Heart left ventricle (tissue), 16 donors: ENCODE measurements around the gene CNGA3. TPM values are rescaled to one million over a fixed set of nuclear protein-coding genes. Genes with fewer than 3 reads are reported as not detected.

ENCODE experiments used
- ATAC-seq, 4 donors: fragments of 200-7000 bp; cut with Tn5 transposase; one replicate each; pipeline ENCODE4 v1.9.1; 2020 to 2022; ENCODE audit warnings: moderate library complexity in 4 of 4, mild to moderate bottlenecking in 3 of 4, moderate number of reproducible peaks in 1 of 4
- DNase-seq, 5 donors: peaks; one replicate each; pipeline ENCODE4 v3.0.0-alpha.2; 2020
- H3K27ac ChIP-seq, 12 donors: fragments of 200-600 bp; sonication (generic) in 4 of 12; one replicate each; pipeline versions ENCODE4 v1.5.0 to v1.8.0; 2016 to 2022; ENCODE audit warnings: mild to moderate bottlenecking in 2 of 12
- H3K27me3 ChIP-seq, 9 donors: fragments of 200-600 bp; sonication (generic) in 2 of 9; one replicate each; pipeline versions ENCODE4 v1.5.1 to v1.8.0; 2016 to 2022; ENCODE audit warnings: mild to moderate bottlenecking in 3 of 9
- H3K36me3 ChIP-seq, 9 donors: fragments of 200-600 bp; sonication (generic) in 2 of 9; one replicate each; pipeline versions ENCODE4 v1.5.0 to v1.8.0; 2018 to 2022; ENCODE audit warnings: mild to moderate bottlenecking in 2 of 9
- H3K4me1 ChIP-seq, 12 donors: fragments of 200-600 bp; sonication (generic) in 4 of 12; one replicate each; pipeline versions ENCODE4 v1.5.0 to v1.8.0; 2016 to 2022; ENCODE audit warnings: mild to moderate bottlenecking in 3 of 12
- H3K4me3 ChIP-seq, 12 donors: fragments of 200-600 bp; sonication (generic) in 4 of 12; one replicate each; pipeline versions ENCODE4 v1.5.0 to v1.8.0; 2017 to 2022; ENCODE audit warnings: mild to moderate bottlenecking in 9 of 12, moderate library complexity in 4 of 12
- H3K9me3 ChIP-seq, 12 donors: fragments of 200-600 bp; sonication (generic) in 4 of 12; one replicate each; pipeline versions ENCODE4 v1.5.0 to v1.8.0; 2016 to 2022; ENCODE audit warnings: mild to moderate bottlenecking in 1 of 12
- CTCF ChIP-seq, 12 donors: fragments of 200-600 bp; sonication (generic) in 4 of 12; IDR thresholded peaks; one replicate each; pipeline versions ENCODE4 v1.5.0 to v1.8.0; 2018 to 2022; ENCODE audit warnings: antibody characterized with exemption in 12 of 12, mild to moderate bottlenecking in 5 of 12
- POLR2A ChIP-seq, 2 donors: fragments of 450-650 bp; IDR thresholded peaks; one replicate each; pipeline ENCODE4 v1.6.1; 2017; ENCODE audit warnings: antibody characterized with exemption in 2 of 2, mild to moderate bottlenecking in 2 of 2, moderate library complexity in 2 of 2
- WGBS, 4 donors: extraction: QIAGEN DNeasy Blood & Tissue Kit in 2 of 4; methylation state at CpG; one replicate each; pipeline versions ENCODE4 v1.1.5 to v1.1.7; 2013 to 2018; 5-methylcytosine and 5-hydroxymethylcytosine counted together
- intact Hi-C, 10 donors: fragments of 100-400 bp; cut with DNase I; formaldehyde crosslinking; loops; one replicate each; pipeline versions ENCODE4 v1.11.1 to v1.14.2; 2022
- polyA plus RNA-seq, 2 donors: library from polyadenylated mRNA; stranded (reverse); fragments of 200-250 nt; gene quantifications; one replicate each; pipeline ENCODE4 v1.2.3, GENCODE V29; 2013
- total RNA-seq, 9 donors: library from RNA; depleted of rRNA in 2 of 9; stranded (reverse); fragments of >200 nt in 2 of 9; fragmentation: NEBNext Ultra II Directional in 3 of 9; extraction: Animal tissue kit (Norgen Biotek cat#: 25700) in 3 of 9; gene quantifications; one replicate each; pipeline versions ENCODE4 v1.1.0 to v1.2.4, GENCODE V29; 2016 to 2023
- donor health status: ischemic (EF 13 %, LVEDD 7.1; RV severe dilation, severe dysfunction).
- donor health status: healthy with polysubstance abuse.
- donor health status: DM: no; HTN: yes; CAD: no.
- donor health status: DM: no; HTN: no; CAD: no.
- donor health status: ischemic (EF 25% LVEDD 6.9; RV normal size, moderate dysfunction).
- donor health status: ischemic (EF 25% LVEDD 5.7; RV mildly dilated, moderate dysfunction).
- donor health status: healthy.
- donor health status: DM: yes; HTN: yes; CAD: no.
- donor health status: ischemic (EF 35%, LVEDD 5.7; RV mildly dilated, moderate dysfunction).
- donor health status: nonischemic (EF 11% LVEDD 7.7; RV severe dilation, severe dysfunction).
- donor health status: DM: yes; HTN: yes; CAD: no.
- donor health status: PGD.
- donor health status: ischemic (EF 29% LVEDD 5.4; RV normal size, mild dysfunction).
- donor health status: nonischemic (EF 23%, LVEDD 6.1; RV moderate dilation, normal function).

Gene CNGA3
- total and polyA plus RNA-seq, 11 donors: 0.43 TPM; not detected in 10

- Histone ChIP-seq H3K4me3 (no peak overlapping the region), H3K36me3 (no peaks in the 10 kb centered on the region), H3K9me3 (no peaks in the 10 kb centered on the region), H3K27me3 (no peaks in the 10 kb centered on the region), H3K27ac (no peak overlapping the region), H3K4me1 (no peaks in the 10 kb centered on the region)
- ATAC-seq: no peak
- TF ChIP-seq POLR2A (IDR thresholded peaks at IDR 0.05) (no peak), CTCF (IDR thresholded peaks at IDR 0.05) (no peak)
- DNase-seq: no peak
- intact Hi-C loops: no loop called here
- WGBS, 4 donors: 82 to 88% (median 86%) methylated on average over 19 of the region's 19 CpGs
Measured at GRCh38 chr2:98390571-98391476, 44.6 kb downstream of the CNGA3 start.

GRCh38 chr2:98391581-98392270 lies 45.5 kb downstream of the CNGA3 start:
- no peak for ATAC-seq
- TF ChIP-seq CTCF (IDR thresholded peaks at IDR 0.05): no peak
- no peak for TF ChIP-seq POLR2A (IDR thresholded peaks at IDR 0.05)
- WGBS, 4 donors: 89 to 94% (median 92%) methylated on average over 16 to 18 of the region's 18 CpGs
- H3K27ac ChIP-seq: no peak overlapping the region
- intact Hi-C loops: no loop called here
- no peaks in the 10 kb centered on the region for H3K9me3 ChIP-seq
- H3K4me1 ChIP-seq: no peaks in the 10 kb centered on the region
- peaks cover 0 to 5% (median 0%) of the 10 kb centered on the region in 9 donors for H3K27me3 ChIP-seq
- no peaks in the 10 kb centered on the region for H3K36me3 ChIP-seq
- no peak overlapping the region for H3K4me3 ChIP-seq
- DNase-seq: no peak

GRCh38 chr2:98393354-98393753 lies 47.1 kb downstream of the CNGA3 start:
- intact Hi-C loops: no loop called here
- TF ChIP-seq CTCF (IDR thresholded peaks at IDR 0.05) (no peak), POLR2A (IDR thresholded peaks at IDR 0.05) (no peak)
- H3K27me3 ChIP-seq: peaks cover 0 to 9% (median 0%) of the 10 kb centered on the region in 9 donors
- DNase-seq (no peak), ATAC-seq (no peak)
- no peaks in the 10 kb centered on the region for H3K4me1 ChIP-seq
- no peaks in the 10 kb centered on the region for H3K36me3 ChIP-seq
- H3K9me3 ChIP-seq: no peaks in the 10 kb centered on the region
- no peak overlapping the region for H3K27ac ChIP-seq
- H3K4me3 ChIP-seq: no peak overlapping the region
- WGBS, 4 donors: 88 to 90% (median 90%) methylated on average over 5 of the region's 5 CpGs

- WGBS, 4 donors: 71 to 78% (median 75%) methylated on average over 3 of the region's 3 CpGs
- intact Hi-C loops: no loop called here
- Histone ChIP-seq H3K27me3 (peaks cover 0 to 12% (median 0%) of the 10 kb centered on the region in 9 donors), H3K4me1 (no peaks in the 10 kb centered on the region), H3K36me3 (no peaks in the 10 kb centered on the region), H3K4me3 (no peak overlapping the region), H3K27ac (no peak overlapping the region), H3K9me3 (no peaks in the 10 kb centered on the region)
- no peak for TF ChIP-seq POLR2A (IDR thresholded peaks at IDR 0.05)
- TF ChIP-seq CTCF (IDR thresholded peaks at IDR 0.05): no peak
- DNase-seq (no peak), ATAC-seq (no peak)
Measured at GRCh38 chr2:98394595-98395153, 48.4 kb downstream of the CNGA3 start.
